Activated CD4-positive, alpha-beta T cell treated with anti-CD3 and anti-CD28 coated beads, Interleukin-2, Interleukin-4, amounts not matched to agents 100 ng/mL and 50 ng/mL, durations not matched to agents 16 hours and 8 hours (primary cell): Measurements from ENCODE around the gene SOX15.

Experiments
- DNase-seq: peaks from one replicate; pipeline ENCODE4 v3.0.0-alpha.2; 2020; ENCODE audit warnings: low spot score

The SOX15 gene

GRCh38 chr17:7557775-7558543 lies 31.9 kb downstream of the SOX15 start:
- no peak for DNase-seq

DNA sequence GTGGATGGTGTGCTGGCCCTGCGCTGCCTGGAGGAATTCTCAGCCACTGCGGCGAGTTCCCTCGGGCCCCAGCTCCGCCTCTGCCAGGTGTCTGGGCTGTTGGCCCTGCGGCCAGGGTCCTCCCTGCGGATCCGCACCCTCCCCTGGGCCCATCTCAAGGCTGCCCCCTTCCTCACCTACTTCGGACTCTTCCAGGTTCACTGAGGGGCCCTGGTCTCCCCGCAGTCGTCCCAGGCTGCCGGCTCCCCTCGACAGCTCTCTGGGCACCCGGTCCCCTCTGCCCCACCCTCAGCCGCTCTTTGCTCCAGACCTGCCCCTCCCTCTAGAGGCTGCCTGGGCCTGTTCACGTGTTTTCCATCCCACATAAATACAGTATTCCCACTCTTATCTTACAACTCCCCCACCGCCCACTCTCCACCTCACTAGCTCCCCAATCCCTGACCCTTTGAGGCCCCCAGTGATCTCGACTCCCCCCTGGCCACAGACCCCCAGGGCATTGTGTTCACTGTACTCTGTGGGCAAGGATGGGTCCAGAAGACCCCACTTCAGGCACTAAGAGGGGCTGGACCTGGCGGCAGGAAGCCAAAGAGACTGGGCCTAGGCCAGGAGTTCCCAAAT lies 32.6 kb downstream of the SOX15 start:
- DNase-seq = no peak

DNA sequence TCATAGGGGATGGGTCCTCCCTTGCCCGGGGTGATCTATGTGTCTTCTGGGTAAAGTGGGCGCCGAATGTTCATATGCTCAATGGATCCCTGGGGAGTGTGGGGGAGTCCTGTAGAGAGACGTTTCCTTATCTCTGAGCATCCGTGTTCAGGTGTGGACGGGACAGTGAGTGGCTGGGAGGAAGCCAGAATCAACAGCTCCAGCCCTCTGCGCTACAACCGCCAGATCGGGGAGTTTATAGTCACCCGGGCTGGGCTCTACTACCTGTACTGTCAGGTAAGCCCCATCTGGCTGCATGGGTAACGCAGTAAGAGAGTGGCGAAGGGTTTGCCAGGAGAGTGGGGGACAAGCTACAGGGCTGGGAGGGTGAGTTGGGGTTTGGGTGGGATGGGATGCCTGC lies 33.3 kb downstream of the SOX15 start:
- DNase-seq = no peak

GRCh38 chr17:7555320-7555948 lies 34.5 kb downstream of the SOX15 start:
- no peak for DNase-seq

GRCh38 chr17:7553356-7553755 lies 36.5 kb downstream of the SOX15 start:
- DNase-seq = no peak

GRCh38 chr17:7552621-7553051 lies 37.3 kb downstream of the SOX15 start:
- DNase-seq = peak; percentile 87

GRCh38 chr17:7551396-7551795 lies 38.5 kb downstream of the SOX15 start:
- DNase-seq = no peak

DNA sequence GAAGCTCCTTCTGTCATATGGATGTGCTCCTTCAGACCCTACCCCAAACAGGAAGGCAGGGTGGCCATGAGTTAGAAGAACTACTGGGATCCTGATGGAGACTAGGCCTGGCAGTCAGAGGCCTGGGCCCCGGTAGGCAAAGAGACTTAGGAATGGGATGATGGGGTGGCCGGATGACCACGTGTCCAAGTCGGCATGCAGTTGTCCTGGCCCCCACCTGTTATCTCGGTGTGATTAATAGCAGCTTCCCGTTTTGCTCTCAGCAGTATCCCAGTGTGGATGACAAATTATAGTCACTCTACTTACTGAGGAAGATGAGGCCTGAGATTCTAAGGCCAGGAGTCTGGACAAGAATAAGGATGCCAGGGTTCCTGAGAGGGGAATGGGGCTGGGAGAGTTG lies 39.5 kb downstream of the SOX15 start:
- no peak for DNase-seq

DNA sequence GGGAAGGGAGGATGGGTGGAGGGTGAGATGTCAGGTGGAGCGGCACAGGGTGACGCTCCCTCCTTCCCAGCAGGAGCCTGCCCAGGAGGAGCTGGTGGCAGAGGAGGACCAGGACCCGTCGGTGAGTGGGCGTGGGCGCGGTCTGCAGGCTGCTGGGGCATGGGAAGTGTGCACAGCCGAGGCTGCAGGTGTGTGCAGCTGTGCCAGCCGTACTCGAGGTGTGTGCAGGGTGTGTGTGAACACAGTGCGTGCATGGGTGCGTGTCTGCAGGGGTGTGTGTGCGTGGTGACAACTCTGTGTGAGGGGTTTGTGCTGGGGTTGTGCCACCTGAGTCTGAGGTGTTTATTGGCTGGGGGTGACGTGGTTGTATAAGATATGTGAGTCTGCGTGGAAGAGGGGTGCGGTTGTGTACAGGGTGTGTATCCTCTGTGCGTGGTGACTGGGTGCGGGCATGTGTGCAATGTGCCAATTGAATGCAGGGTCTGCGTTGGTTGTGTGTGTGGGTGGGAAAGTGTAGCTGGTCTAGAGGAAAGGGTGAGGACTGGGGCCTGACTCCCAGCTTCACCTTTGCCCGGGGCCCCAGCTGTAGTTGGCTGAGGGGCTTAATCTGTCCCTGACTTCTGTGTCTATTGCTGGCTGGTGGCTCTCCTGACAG lies 40.4 kb downstream of the SOX15 start:
- peak; percentile 42 for DNase-seq

- DNase-seq = peak; percentile 56
These were observed 41.1 kb downstream of the SOX15 start, which contains the start of gene TNFSF12 for GRCh38 chr17:7548585-7549400. TSS of gene TNFSF12 (plus strand) at chr17:7549058. CDS start at chr17:7549154, 96 bp downstream.

GRCh38 chr17:7544911-7545310 lies 45.0 kb downstream of the SOX15 start:
- no peak for DNase-seq

DNA sequence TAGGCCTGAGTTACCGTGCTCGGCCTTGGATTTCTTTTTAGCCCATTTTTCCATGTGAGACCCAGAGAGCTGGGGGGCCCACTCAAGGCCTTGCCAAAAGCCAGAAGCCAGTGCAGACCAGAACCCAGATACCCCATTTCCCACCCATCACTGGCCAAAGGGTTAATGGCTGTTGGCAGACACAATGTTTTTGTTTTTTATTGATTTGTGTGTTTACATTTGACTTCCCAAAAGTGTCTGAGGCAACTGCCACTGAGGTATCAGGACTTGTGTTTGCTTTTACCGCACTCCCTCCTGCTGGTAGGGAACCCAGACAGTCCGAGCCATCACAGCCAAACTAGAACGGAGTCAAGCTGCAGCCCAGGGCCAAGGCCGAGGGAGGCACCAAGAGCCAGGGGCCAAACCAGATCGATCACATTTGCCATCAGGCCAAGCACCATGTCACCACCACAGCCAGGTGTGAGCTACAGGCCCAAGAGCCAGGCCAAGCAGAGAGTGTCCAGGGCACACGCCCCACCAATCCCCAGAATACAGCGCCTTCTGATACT lies 48.7 kb downstream of the SOX15 start:
- no peak for DNase-seq

DNA sequence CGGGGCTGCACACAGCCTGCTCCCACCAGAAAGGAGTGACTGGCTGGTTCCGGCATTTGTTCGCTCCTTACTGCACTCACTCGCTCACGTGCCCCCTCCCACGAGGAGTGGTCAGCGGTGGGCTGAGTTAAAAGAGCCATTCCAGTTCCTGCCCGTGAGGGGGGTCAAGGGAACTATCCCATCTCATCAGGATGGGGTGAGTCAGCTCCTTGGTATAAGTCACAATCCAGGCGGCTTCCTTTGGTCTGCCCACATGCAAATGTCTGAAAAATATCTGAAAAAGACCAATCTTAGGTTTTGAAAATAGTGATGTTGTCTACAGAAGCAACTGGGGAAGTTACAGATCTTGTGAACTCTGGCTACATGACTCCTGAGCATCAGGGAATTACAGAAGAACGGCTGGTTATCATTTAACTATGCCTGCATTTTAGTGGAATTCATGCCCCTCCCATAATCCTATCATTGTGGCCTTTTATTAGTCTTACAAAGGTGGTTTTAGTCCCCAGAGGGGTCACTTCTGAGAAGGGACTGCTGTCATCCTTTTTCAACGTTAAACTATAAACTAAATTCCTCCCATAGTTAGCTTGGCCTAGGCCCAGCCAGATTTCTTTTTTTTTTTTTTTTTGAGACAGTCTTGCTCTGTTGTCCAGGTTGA lies 50.9 kb downstream of the SOX15 start:
- no peak for DNase-seq
